Mesendoderm (in vitro differentiated cells): ENCODE results near the gene TBC1D16.
A peak's percentile ranks its signal among the peaks of the same experiment; 100 is the strongest.

Source experiments
- DNase-seq: peaks from one replicate; pipeline ENCODE4 v3.0.0; 2013
- H2AK5ac ChIP-seq: 2 replicates; pipeline ENCODE4 v1.6.1; 2013; ENCODE audit warnings: low read length, inconsistent platforms
- H2BK120ac ChIP-seq: 2 replicates; pipeline ENCODE4 v1.6.1; 2013; ENCODE audit warnings: low read depth, mild to moderate bottlenecking, low read length, moderate library complexity, mixed read lengths
- H2BK15ac ChIP-seq: replicated peaks from 2 replicates; pipeline ENCODE4 v1.6.1; 2013; ENCODE audit warnings: low read depth, mild to moderate bottlenecking, moderate library complexity
- H2BK5ac ChIP-seq: 2 replicates; pipeline ENCODE4 v1.6.1; 2013; ENCODE audit warnings: low read length, inconsistent platforms
- H3K18ac ChIP-seq: 2 replicates; pipeline ENCODE4 v1.6.1; 2013; ENCODE audit warnings: mild to moderate bottlenecking, low read length, mixed read lengths
- H3K23ac ChIP-seq: one replicate; pipeline ENCODE4 v1.6.1; 2013; ENCODE audit warnings: low read length
- H3K27ac ChIP-seq: 2 replicates; pipeline ENCODE4 v1.5.1; 2013; ENCODE audit warnings: low read depth, mild to moderate bottlenecking, inconsistent platforms, low read length, moderate library complexity
- H3K27me3 ChIP-seq: 2 replicates; pipeline ENCODE4 v1.6.1; 2013; ENCODE audit warnings: low read length, control low read depth, mild to moderate bottlenecking, inconsistent platforms; ENCODE audit not compliant: insufficient read depth, poor library complexity
- H3K36me3 ChIP-seq: 2 replicates; pipeline ENCODE4 v1.6.1; 2013; ENCODE audit warnings: low read length, inconsistent platforms; ENCODE audit not compliant: control insufficient read depth, insufficient read depth
- H3K4ac ChIP-seq: one replicate; pipeline ENCODE4 v1.6.1; 2013; ENCODE audit warnings: low read depth, mild to moderate bottlenecking, low read length, moderate library complexity
- H3K4me1 ChIP-seq: 2 replicates; pipeline ENCODE4 v1.6.1; 2013; ENCODE audit warnings: low read depth, low read length, inconsistent platforms; ENCODE audit not compliant: control insufficient read depth
- H3K4me2 ChIP-seq: 2 replicates; pipeline ENCODE4 v1.6.1; 2013; ENCODE audit warnings: low read length
- H3K4me3 ChIP-seq: 2 replicates; pipeline ENCODE4 v1.5.1; 2013; ENCODE audit warnings: mild to moderate bottlenecking, low read length
- H3K56ac ChIP-seq: one replicate; pipeline ENCODE4 v1.6.1; 2013; ENCODE audit warnings: low read length
- H3K79me1 ChIP-seq: 2 replicates; pipeline ENCODE4 v1.6.1; 2013; ENCODE audit warnings: low read length, inconsistent platforms
- H3K79me2 ChIP-seq: 2 replicates; pipeline ENCODE4 v1.6.1; 2013; ENCODE audit warnings: mild to moderate bottlenecking, low read length; ENCODE audit not compliant: control insufficient read depth, insufficient read depth
- H3K9ac ChIP-seq: 2 replicates; pipeline ENCODE4 v1.6.1; 2013; ENCODE audit warnings: low read length, inconsistent platforms
- H4K5ac ChIP-seq: one replicate; pipeline ENCODE4 v1.6.1; 2013; ENCODE audit warnings: low read length
- H4K8ac ChIP-seq: one replicate; pipeline ENCODE4 v1.6.1; 2013; ENCODE audit warnings: low read depth, mild to moderate bottlenecking, control low read depth, low read length, moderate library complexity
- WGBS: extraction: QIAGEN DNeasy Blood & Tissue Kit; methylation state at CpG from one replicate; pipeline ENCODE4 v1.1.7; 2013; ENCODE audit warnings: low lambda C conversion rate, missing lambda C conversion rate; ENCODE audit not compliant: insufficient coverage; ENCODE audit errors: extremely low coverage; 5-methylcytosine and 5-hydroxymethylcytosine counted together

The TBC1D16 gene

DNA sequence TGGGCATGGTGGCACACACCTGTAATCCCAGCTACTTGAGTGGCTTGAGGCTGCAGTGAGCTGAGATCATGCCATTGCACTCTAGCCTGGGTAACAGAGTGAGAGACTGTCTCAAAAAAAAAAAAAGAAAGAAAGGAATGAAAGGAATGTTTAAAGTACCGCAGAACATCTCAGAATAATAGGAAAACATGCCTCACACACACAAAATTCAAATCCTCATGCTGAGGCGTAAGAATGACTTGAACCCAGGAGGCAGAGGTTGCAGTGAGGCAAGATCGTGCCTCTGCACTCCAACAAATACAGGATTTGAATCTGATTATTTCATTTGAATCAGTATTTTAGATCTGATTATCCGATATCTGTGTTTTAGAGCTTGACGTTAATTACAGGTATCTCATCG is 44.4 kb upstream of the TBC1D16 start:
- no peak overlapping the region for H2BK5ac ChIP-seq
- H3K18ac ChIP-seq: no peak overlapping the region
- no peak overlapping the region for H2BK120ac ChIP-seq
- H3K79me2 ChIP-seq: no peaks in the 10 kb centered on the region
- H3K9ac ChIP-seq: no peak overlapping the region
- H3K4ac ChIP-seq: no peak overlapping the region
- no peak overlapping the region for H3K27ac ChIP-seq
- H3K4me1 ChIP-seq: no peaks in the 10 kb centered on the region
- H2BK15ac ChIP-seq: no peak overlapping the region
- H4K8ac ChIP-seq: no peak overlapping the region
- H3K23ac ChIP-seq: no peak overlapping the region
- no peak overlapping the region for H3K56ac ChIP-seq
- peak; percentile 60 for DNase-seq
- H3K36me3 ChIP-seq: no peaks in the 10 kb centered on the region
- no peak overlapping the region for H4K5ac ChIP-seq
- H2AK5ac ChIP-seq: no peak overlapping the region
- H3K4me2 ChIP-seq: no peak overlapping the region
- WGBS: no CpG with 5 or more reads among the region's 6 CpGs
- H3K79me1 ChIP-seq: no peaks in the 10 kb centered on the region
- H3K4me3 ChIP-seq: no peak overlapping the region
- no peaks in the 10 kb centered on the region for H3K27me3 ChIP-seq

GRCh38 chr17:80072410-80072809 is 36.7 kb upstream of the TBC1D16 start:
- no peak for DNase-seq
- no CpG with 5 or more reads among the region's 6 CpGs for WGBS

DNA sequence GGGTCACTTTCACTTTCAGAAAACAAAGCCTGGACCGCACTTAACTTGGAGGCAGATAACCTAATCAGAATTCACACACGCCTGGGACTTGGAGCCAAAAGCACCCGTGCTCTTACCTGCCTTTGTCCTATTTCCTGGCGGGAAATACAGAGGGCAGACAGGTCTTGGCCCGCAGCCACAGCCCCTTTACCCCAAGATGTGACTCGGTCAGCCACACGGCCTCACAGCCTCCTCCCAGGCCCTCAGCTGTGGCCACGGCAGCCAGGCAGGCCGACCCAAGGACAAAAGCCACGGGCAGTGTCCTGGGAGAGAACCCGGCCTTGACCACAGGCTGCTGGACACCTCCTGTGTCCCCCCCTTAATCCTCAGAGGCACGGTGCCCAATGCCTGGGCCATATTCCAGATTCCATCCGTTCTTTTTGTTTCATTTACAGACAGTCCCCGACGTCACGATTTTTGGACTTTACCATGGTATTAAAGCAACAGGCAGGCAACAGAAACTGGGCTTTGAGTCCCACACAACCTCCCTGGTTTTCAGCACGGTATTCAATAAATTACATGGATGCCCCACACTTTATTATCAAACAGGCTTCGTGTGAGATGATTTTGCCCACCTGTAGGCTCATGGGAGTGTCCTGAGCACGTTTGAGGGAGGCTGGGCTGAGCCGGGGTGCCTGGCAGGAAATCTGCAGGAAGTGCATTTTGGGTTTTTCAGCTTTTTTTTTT is 35.6 kb upstream of the TBC1D16 start:
- no peak overlapping the region for H4K5ac ChIP-seq
- H3K4me3 ChIP-seq: no peak overlapping the region
- no peak overlapping the region for H2AK5ac ChIP-seq
- no peaks in the 10 kb centered on the region for H3K79me1 ChIP-seq
- no peak overlapping the region for H3K56ac ChIP-seq
- H3K4me2 ChIP-seq: no peak overlapping the region
- H4K8ac ChIP-seq: no peak overlapping the region
- no peak overlapping the region for H3K23ac ChIP-seq
- no peak for DNase-seq
- no CpG with 5 or more reads among the region's 20 CpGs for WGBS
- H3K18ac ChIP-seq: no peak overlapping the region
- H2BK15ac ChIP-seq: no peak overlapping the region
- H3K9ac ChIP-seq: no peak overlapping the region
- no peaks in the 10 kb centered on the region for H3K4me1 ChIP-seq
- H3K36me3 ChIP-seq: no peaks in the 10 kb centered on the region
- H3K27me3 ChIP-seq: no peaks in the 10 kb centered on the region
- H3K4ac ChIP-seq: no peak overlapping the region
- H2BK120ac ChIP-seq: no peak overlapping the region
- no peak overlapping the region for H3K27ac ChIP-seq
- no peaks in the 10 kb centered on the region for H3K79me2 ChIP-seq
- no peak overlapping the region for H2BK5ac ChIP-seq

More at GRCh38 chr17:80072410-80072809, 36.7 kb upstream of the TBC1D16 start:
- no peaks in the 10 kb centered on the region for H3K4me1 ChIP-seq
- no peak overlapping the region for H2AK5ac ChIP-seq
- no peaks in the 10 kb centered on the region for H3K27me3 ChIP-seq
- no peak overlapping the region for H3K27ac ChIP-seq
- H3K36me3 ChIP-seq: no peaks in the 10 kb centered on the region
- H3K79me1 ChIP-seq: no peaks in the 10 kb centered on the region
- no peak overlapping the region for H2BK5ac ChIP-seq
- H3K9ac ChIP-seq: no peak overlapping the region
- H3K4me3 ChIP-seq: no peak overlapping the region
- H3K4me2 ChIP-seq: no peak overlapping the region
- no peak overlapping the region for H4K5ac ChIP-seq
- H3K18ac ChIP-seq: no peak overlapping the region
- no peak overlapping the region for H2BK120ac ChIP-seq
- H3K79me2 ChIP-seq: no peaks in the 10 kb centered on the region
- no peak overlapping the region for H3K23ac ChIP-seq
- H2BK15ac ChIP-seq: no peak overlapping the region
- H4K8ac ChIP-seq: no peak overlapping the region
- H3K4ac ChIP-seq: no peak overlapping the region
- H3K56ac ChIP-seq: no peak overlapping the region

- no peak overlapping the region for H3K4me3 ChIP-seq
- no peak overlapping the region for H3K56ac ChIP-seq
Measured at GRCh38 chr17:80070375-80071115, 34.9 kb upstream of the TBC1D16 start.

DNA sequence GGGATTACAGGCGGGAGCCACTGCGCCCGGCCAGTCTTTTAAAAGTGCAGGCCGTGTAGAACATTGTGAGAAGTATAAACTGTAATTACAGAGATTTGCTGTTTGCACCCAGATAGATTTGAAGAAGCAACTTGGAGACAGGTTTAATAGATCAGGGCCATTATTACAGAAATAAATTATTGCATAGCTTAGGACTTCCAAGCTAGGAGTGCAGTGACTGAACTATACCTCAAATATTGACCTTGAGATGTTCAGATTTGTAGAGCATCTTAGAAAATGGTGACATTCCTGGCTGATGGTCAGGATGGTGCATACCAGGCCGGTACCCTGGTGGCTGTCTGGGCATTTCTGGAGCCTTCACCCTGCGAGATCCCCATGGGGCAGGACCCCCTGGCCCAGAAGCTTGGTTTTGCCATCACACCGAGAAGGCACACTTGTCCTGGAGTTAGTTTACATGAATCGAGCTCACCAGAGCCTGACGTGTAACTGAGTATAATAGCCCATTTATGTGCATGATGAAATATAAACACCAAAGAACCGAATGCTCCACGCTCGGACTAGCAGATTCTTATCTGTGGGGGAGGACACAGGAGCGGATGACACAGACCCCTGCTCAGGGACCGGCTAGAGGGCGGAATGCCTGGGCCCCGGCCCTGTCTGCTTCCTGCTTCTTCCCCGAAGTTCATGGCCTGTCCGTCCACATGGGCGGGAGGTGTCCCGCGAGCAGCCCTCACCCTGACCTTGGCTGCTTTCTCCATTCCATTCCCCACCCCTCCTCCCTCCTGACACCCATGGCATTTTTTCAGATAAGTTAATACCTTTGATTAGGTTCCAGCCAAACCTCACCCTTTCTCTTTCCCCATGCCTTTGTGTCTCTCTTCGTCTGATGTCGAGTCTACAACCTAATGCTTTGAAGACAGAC is 32.9 kb upstream of the TBC1D16 start:
- H3K56ac ChIP-seq: no peak overlapping the region
- H2AK5ac ChIP-seq: no peak overlapping the region
- H3K4ac ChIP-seq: no peak overlapping the region
- H4K5ac ChIP-seq: no peak overlapping the region
- peaks cover 2% of the 10 kb centered on the region for H3K4me1 ChIP-seq
- no peaks in the 10 kb centered on the region for H3K79me1 ChIP-seq
- no peak overlapping the region for H3K4me2 ChIP-seq
- no peak overlapping the region for H3K23ac ChIP-seq
- H2BK120ac ChIP-seq: no peak overlapping the region
- no peak overlapping the region for H3K4me3 ChIP-seq
- H3K27me3 ChIP-seq: no peaks in the 10 kb centered on the region
- H3K9ac ChIP-seq: no peak overlapping the region
- H3K79me2 ChIP-seq: no peaks in the 10 kb centered on the region
- H3K27ac ChIP-seq: no peak overlapping the region
- no peak overlapping the region for H2BK5ac ChIP-seq
- no peak overlapping the region for H3K18ac ChIP-seq
- peak; percentile 27 for DNase-seq
- H2BK15ac ChIP-seq: no peak overlapping the region
- no peaks in the 10 kb centered on the region for H3K36me3 ChIP-seq
- WGBS: no CpG with 5 or more reads among the region's 23 CpGs
- H4K8ac ChIP-seq: no peak overlapping the region

More at GRCh38 chr17:80070375-80071115, 34.9 kb upstream of the TBC1D16 start:
- Histone ChIP-seq H3K23ac (no peak overlapping the region), H3K27ac (no peak overlapping the region), H3K18ac (no peak overlapping the region), H3K4ac (no peak overlapping the region), H2BK5ac (no peak overlapping the region), H3K4me2 (no peak overlapping the region), H3K27me3 (no peaks in the 10 kb centered on the region), H3K9ac (no peak overlapping the region), H3K79me1 (no peaks in the 10 kb centered on the region), H4K5ac (no peak overlapping the region), H3K36me3 (no peaks in the 10 kb centered on the region), H2BK15ac (no peak overlapping the region), H3K4me1 (no peaks in the 10 kb centered on the region), H2AK5ac (no peak overlapping the region), H3K79me2 (no peaks in the 10 kb centered on the region), H4K8ac (no peak overlapping the region), H2BK120ac (no peak overlapping the region)
- DNase-seq: no peak
- WGBS: no CpG with 5 or more reads among the region's 15 CpGs
